ENCODE results near the gene ABHD16A. TPM values are rescaled to one million over a fixed set of nuclear protein-coding genes. Genes with fewer than 3 reads are reported as not detected.

ABHD16A gene
- total and polyA plus RNA-seq, 8 donors: 14.9 to 61.5 (median 21.5) TPM

DNA sequence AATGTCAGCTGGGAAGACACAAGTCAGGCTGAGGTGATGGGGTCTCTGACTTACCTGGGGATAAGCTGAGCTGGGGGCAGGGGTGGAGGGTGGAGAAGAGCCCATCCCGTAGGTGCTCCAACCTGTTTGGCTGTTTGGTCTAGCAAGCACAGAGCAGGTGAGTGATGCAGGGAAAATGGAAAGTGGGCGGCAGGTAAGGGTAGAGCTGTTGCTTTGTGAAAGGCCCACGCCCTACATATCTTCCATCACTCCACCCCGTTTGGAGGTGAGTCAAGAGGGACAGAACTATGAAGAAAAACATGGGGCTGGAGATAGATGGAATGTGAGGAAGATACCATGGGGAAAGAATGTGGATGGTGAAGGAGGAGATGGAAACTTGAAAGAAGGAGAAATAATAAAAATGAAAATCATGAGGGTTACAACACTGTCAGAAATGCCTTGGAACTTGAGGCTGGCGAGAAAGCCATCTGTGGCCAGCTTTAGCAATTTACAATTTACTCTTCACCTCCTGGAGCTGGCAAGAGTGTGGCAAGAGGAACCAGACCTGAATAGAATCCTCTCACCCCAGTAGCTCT lies 17.2 kb upstream of the ABHD16A start:
- no peak overlapping the region for H3K4me3 ChIP-seq
- no peaks in the 10 kb centered on the region for H3K27me3 ChIP-seq
- H3K36me3 ChIP-seq: no peaks in the 10 kb centered on the region
- no peak overlapping the region for H3K27ac ChIP-seq
- TF ChIP-seq CTCF (IDR thresholded peaks at IDR 0.05): no peak
- FAIRE-seq (no peak), DNase-seq (no peak), ATAC-seq (no peak)
- intact Hi-C loops (cut with DNase I): no loop called here
- no peaks in the 10 kb centered on the region for H3K9me3 ChIP-seq
- 73 to 82% methylated on average over 5 of the region's 5 CpGs for whole genome bisulfite sequencing, 2 donors
- H3K4me1 ChIP-seq: no peaks in the 10 kb centered on the region

DNA sequence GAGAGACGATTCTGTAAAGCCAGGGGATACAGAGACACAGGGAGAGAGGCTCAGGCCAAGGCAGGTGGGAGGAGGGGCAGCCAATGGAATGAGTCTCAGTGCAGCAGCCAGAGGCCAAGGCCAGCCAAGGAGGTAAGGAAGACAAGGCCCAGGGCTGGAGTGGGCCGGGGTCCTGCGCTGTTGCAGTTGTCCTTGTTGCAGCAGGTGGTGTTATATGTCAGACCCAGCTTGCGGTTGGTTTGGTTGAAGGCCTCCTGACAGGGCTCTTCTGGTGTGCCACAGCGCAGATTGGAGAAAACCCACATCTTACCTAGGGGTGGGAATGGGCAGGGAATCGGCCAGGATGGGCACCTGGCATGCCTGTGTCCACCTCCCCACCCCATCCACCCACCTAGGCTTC lies 15.9 kb upstream of the ABHD16A start:
- Histone ChIP-seq H3K27ac (peak overlapping the region in 1 of 4 donors; percentile 19), H3K36me3 (no peaks in the 10 kb centered on the region), H3K9me3 (no peaks in the 10 kb centered on the region), H3K4me3 (no peak overlapping the region), H3K4me1 (no peaks in the 10 kb centered on the region), H3K27me3 (no peaks in the 10 kb centered on the region)
- ATAC-seq: no peak
- TF ChIP-seq CTCF (IDR thresholded peaks at IDR 0.05): no peak
- FAIRE-seq: no peak
- intact Hi-C loops (cut with DNase I): no loop called here
- 71 to 73% methylated on average over 6 of the region's 6 CpGs for WGBS, 2 donors
- no peak for DNase-seq

GRCh38 chr6:31718265-31718664 lies 15.1 kb upstream of the ABHD16A start:
- intact Hi-C loops (cut with DNase I): no loop called here
- FAIRE-seq: no peak
- H3K4me1 ChIP-seq: no peaks in the 10 kb centered on the region
- H3K4me3 ChIP-seq: no peak overlapping the region
- WGBS, 2 donors: 18 to 42% methylated on average over 1 of the region's 1 CpG
- TF ChIP-seq CTCF (IDR thresholded peaks at IDR 0.05): no peak
- no peaks in the 10 kb centered on the region for H3K9me3 ChIP-seq
- no peak for DNase-seq
- H3K36me3 ChIP-seq: no peaks in the 10 kb centered on the region
- H3K27me3 ChIP-seq: no peaks in the 10 kb centered on the region
- no peak overlapping the region for H3K27ac ChIP-seq
- peak; percentile 46 to 84 (median 66) for ATAC-seq

- intact Hi-C loops (cut with DNase I): no loop called here
- Histone ChIP-seq H3K4me3 (no peak overlapping the region), H3K36me3 (no peaks in the 10 kb centered on the region), H3K9me3 (no peaks in the 10 kb centered on the region), H3K4me1 (no peaks in the 10 kb centered on the region), H3K27me3 (no peaks in the 10 kb centered on the region), H3K27ac (no peak overlapping the region)
- DNase-seq: no peak
- no peak for TF ChIP-seq CTCF (IDR thresholded peaks at IDR 0.05)
- no peak for FAIRE-seq
- peak in 3 of 4 donors; percentile 67 to 73 (median 72) for ATAC-seq
- WGBS, 2 donors: 62% methylated on average over 10 of the region's 10 CpGs
Observed at GRCh38 chr6:31717499-31718222, 14.5 kb upstream of the ABHD16A start.
